GM12878 (cell line): ENCODE data around the gene CBLB. TPM values are rescaled to one million over a fixed set of nuclear protein-coding genes. Genes with fewer than 3 reads are reported as not detected.

Source experiments
- ATAC-seq: fragments of 200-7000 bp; cut with Tn5 transposase; 3 replicates; pipeline ENCODE4 v1.9.1; 2020; ENCODE audit warnings: mild to moderate bottlenecking, moderate library complexity
- BruUV-seq: library from RNA; stranded (reverse); fragments of 400-500 nt; replicated peaks from 2 replicates; lab custom pipeline; 2021; lab: Mats Ljungman, UMichigan
- CTCF ChIA-PET: fragments of 300-600 bp; sonication (Branson Sonifier 250); formaldehyde crosslinking; extraction: SDS; loops from one replicate; lab custom pipeline; 2021; ENCODE audit warnings: inconsistent platforms; lab: Yijun Ruan, JAX
- POLR2A ChIA-PET: fragments of 350-600 bp; formaldehyde crosslinking; extraction: SDS; loops from one replicate; lab custom pipeline; 2021; ENCODE audit warnings: inconsistent platforms; lab: Charles Lee
- RAD21 ChIA-PET: fragments of 300-600 bp; sonication (Branson Sonifier 250); formaldehyde crosslinking; loops from one replicate; lab custom pipeline; 2023; ENCODE audit warnings: antibody characterized with exemption; ENCODE audit not compliant: unreplicated experiment; lab: Charles Lee
- SMC1A ChIA-PET: fragments of 300-600 bp; sonication (Branson Sonifier 250); formaldehyde crosslinking; loops from one replicate; lab custom pipeline; 2023; ENCODE audit not compliant: unreplicated experiment, uncharacterized antibody; lab: Charles Lee
- DNase-seq: peaks from one replicate; pipeline ENCODE4 v3.0.0-alpha.2; 2011; ENCODE audit warnings: low read depth, low spot score
- FAIRE-seq: peaks from 3 replicates; lab custom pipeline; 2011; peaks lifted over from hg19 to GRCh38; lab: Jason Lieb, UNC
- H2AFZ ChIP-seq: 2 replicates; pipeline ENCODE4 v1.6.0; 2011; ENCODE audit warnings: low read depth, low read length, control low read depth; ENCODE audit not compliant: control insufficient read depth
- H3K27ac ChIP-seq: 2 replicates; pipeline ENCODE4 v1.5.1; 2011; ENCODE audit warnings: control low read depth; ENCODE audit not compliant: control insufficient read depth, insufficient read depth
- H3K27me3 ChIP-seq, 2 experiments: replicated peaks in 1 of 2; 2 replicates each; pipeline versions ENCODE4 v1.6.0 to v1.6.1; 2011; ENCODE audit warnings: low read length in 1 of 2; ENCODE audit not compliant: control insufficient read depth in 2 of 2, insufficient read depth in 2 of 2
- H3K36me3 ChIP-seq, 2 experiments: 2 replicates each; pipeline ENCODE4 v1.5.1; 2011; ENCODE audit warnings: low read length in 1 of 2; ENCODE audit not compliant: control insufficient read depth in 2 of 2, insufficient read depth in 2 of 2
- H3K4me1 ChIP-seq: 2 replicates; pipeline ENCODE4 v1.6.1; 2011; ENCODE audit warnings: mild to moderate bottlenecking, low read length, moderate library complexity, mixed read lengths; ENCODE audit not compliant: control insufficient read depth, insufficient read depth
- H3K4me2 ChIP-seq: 2 replicates; pipeline ENCODE4 v1.6.0; 2011; ENCODE audit warnings: control low read depth; ENCODE audit not compliant: control insufficient read depth, insufficient read depth
- H3K4me3 ChIP-seq: fragments of 200-600 bp; sonication (generic); 2 replicates; pipeline ENCODE4 v1.5.1; 2016
- H3K79me2 ChIP-seq: 2 replicates; pipeline ENCODE4 v1.6.0; 2011; ENCODE audit warnings: low read length; ENCODE audit not compliant: control insufficient read depth, insufficient read depth
- H3K9ac ChIP-seq: 2 replicates; pipeline ENCODE4 v1.8.0; 2011; ENCODE audit warnings: low read length, control low read depth, mixed read lengths; ENCODE audit not compliant: control insufficient read depth, insufficient read depth
- H3K9me3 ChIP-seq: replicated peaks from 3 replicates; pipeline ENCODE4 v1.5.1; 2011; ENCODE audit warnings: mild to moderate bottlenecking, low read length; ENCODE audit not compliant: control insufficient read depth, insufficient read depth
- H4K20me1 ChIP-seq: 2 replicates; pipeline ENCODE4 v1.6.0; 2011; ENCODE audit not compliant: control insufficient read depth, insufficient read depth
- ATF2 ChIP-seq: IDR thresholded peaks from 2 replicates; pipeline ENCODE4 v1.6.1; 2012; ENCODE audit warnings: low read length, inconsistent platforms
- CHD1 ChIP-seq: IDR thresholded peaks from 2 replicates; pipeline ENCODE4 v1.6.1; 2012; ENCODE audit warnings: low read depth, low read length, improper control_type of control experiment
- E2F8 ChIP-seq: fragments of 450-650 bp; IDR thresholded peaks from 2 replicates; pipeline ENCODE4 v1.6.1; 2018; ENCODE audit warnings: mild to moderate bottlenecking, low read depth, moderate library complexity; ENCODE audit not compliant: partially characterized antibody
- MAX ChIP-seq: IDR thresholded peaks from 2 replicates; pipeline ENCODE4 v1.6.1; 2012; ENCODE audit warnings: low read depth, low read length, improper control_type of control experiment
- MEF2A ChIP-seq: IDR thresholded peaks from 2 replicates; pipeline ENCODE4 v1.6.1; 2011; ENCODE audit warnings: low read depth, mild to moderate bottlenecking, low read length, moderate library complexity; ENCODE audit not compliant: insufficient read depth
- POLR2A ChIP-seq: IDR thresholded peaks from 2 replicates; pipeline ENCODE4 v1.6.1; 2011; ENCODE audit warnings: low read depth, mild to moderate bottlenecking, low read length
- RCOR1 ChIP-seq: conservative IDR thresholded peaks from 2 replicates; pipeline ENCODE4 v1.6.1; 2012; ENCODE audit warnings: low read depth, low read length, improper control_type of control experiment
- REST ChIP-seq: IDR thresholded peaks from 2 replicates; pipeline ENCODE4 v1.6.1; 2012; ENCODE audit warnings: mild to moderate bottlenecking, low read depth, low read length
- RUNX3 ChIP-seq: IDR thresholded peaks from 2 replicates; pipeline ENCODE4 v1.6.1; 2012; ENCODE audit warnings: low read length, inconsistent platforms
- SUZ12 ChIP-seq: fragments of 200-600 bp; sonication (generic); IDR thresholded peaks from one replicate; pipeline ENCODE4 v1.6.1; 2018; ENCODE audit warnings: antibody characterized with exemption, mild to moderate bottlenecking; ENCODE audit not compliant: unreplicated experiment
- TBL1XR1 ChIP-seq: IDR thresholded peaks from 2 replicates; pipeline ENCODE4 v1.6.1; 2012; ENCODE audit warnings: low read depth, low read length, improper control_type of control experiment
- ZBED1 ChIP-seq: IDR thresholded peaks from 2 replicates; pipeline ENCODE4 v1.6.1; 2016; ENCODE audit warnings: borderline replicate concordance
- WGBS: methylation state at CpG from one replicate; pipeline ENCODE4 v1.1.6; 2016; ENCODE audit warnings: low lambda C conversion rate; ENCODE audit not compliant: insufficient replicate concordance, insufficient coverage; ENCODE audit errors: missing lambda C conversion rate; 5-methylcytosine and 5-hydroxymethylcytosine counted together
- in situ Hi-C: fragments of 300-500 bp; cut with MboI; formaldehyde crosslinking; loops from 9 replicates; pipeline ENCODE4 v1.14.3; 2018; ENCODE audit warnings: mixed read lengths
- intact Hi-C: fragments of 100-400 bp; cut with micrococcal nuclease; formaldehyde crosslinking; loops from one replicate; pipeline ENCODE4 v1.14.2; 2022; ENCODE audit not compliant: unreplicated experiment
- polyA plus RNA-seq, 11 experiments: library from polyadenylated mRNA; depleted of rRNA in 4 of 11; unstranded in 6 of 11; stranded (reverse) in 5 of 11; fragments of >200 nt; fragmentation: Nextera tagmentation in 4 of 11; fragmentation: Illumina TruSeq in 1 of 11; extraction: Ambion mirVana in 4 of 11; extraction: Trizol in 1 of 11; gene quantifications; 1 replicate in 1 of 11; 2 replicates in 10 of 11; pipeline versions ENCODE4 v1.2.1 to v1.2.3, GENCODE V29; 2011 to 2016; ENCODE audit warnings: inconsistent platforms in 2 of 11, missing spikeins in 2 of 11, low read depth in 1 of 11
- total RNA-seq, 4 experiments: library from RNA; depleted of rRNA in 3 of 4; stranded (reverse); fragments of >200 nt in 3 of 4; fragmentation: Illumina TruSeq in 1 of 4; extraction: Trizol in 1 of 4; gene quantifications; 2 replicates each; pipeline versions ENCODE4 v1.2.1 to v1.2.3, GENCODE V29; 2013 to 2021

Gene CBLB
- total and polyA plus RNA-seq, 10 of the 15 experiments (the other 5 are each of a cell fraction or from before 2014, with no cell fraction given) = 17.2 to 107 (median 41.9) TPM

- Histone ChIP-seq H2AFZ (no peak overlapping the region), H3K27me3 (no peaks in the 10 kb centered on the region), H3K4me2 (peak overlapping the region; percentile 30; the same call in 1 of the 2 replicates), H3K79me2 (no peaks in the 10 kb centered on the region), H3K9me3 (no peaks in the 10 kb centered on the region), H3K4me1 (no peaks in the 10 kb centered on the region), H3K4me3 (no peak overlapping the region), H3K36me3 (peaks cover 3 to 8% of the 10 kb centered on the region in 2 experiments; a peak in 3 of 4 replicates), H4K20me1 (no peaks in the 10 kb centered on the region), H3K27ac (no peak overlapping the region), H3K9ac (no peak overlapping the region)
- ChIA-PET SMC1A (interaction anchor here (0.6 to 3.3 kb wide), 8 partner anchors 12 to 969 kb away, joined by 3 to 11 read pairs (median 3); no protein-coding TSS in a partner anchor), RAD21 (interaction anchor here (0.9 to 1.5 kb wide), 4 partner anchors 172 to 192 kb away, joined by 3 to 5 read pairs (median 4); no protein-coding TSS in a partner anchor), POLR2A (no interaction called here), CTCF (no interaction called here)
- 63% methylated on average over 1 of the region's 1 CpG for WGBS
- no peak for DNase-seq
- no peak for FAIRE-seq
- intact Hi-C loops (no loop called here), in situ Hi-C loops (no loop called here)
- no peak; the same call in 2 of the 3 replicates for ATAC-seq
- BruUV-seq = no TSS peak
- TF ChIP-seq ZBED1 (0 out of 2 replicates have a peak, but pooled peaks have one; percentile 24), SUZ12 (no peak), POLR2A (no peak), ATF2 (no peak), RUNX3 (0 out of 2 replicates have a peak, but pooled peaks have one; percentile 38), MAX (no peak), MEF2A (0 out of 2 replicates have a peak, but pooled peaks have one; percentile 43), RCOR1 (no peak), E2F8 (no peak), CHD1 (no peak), TBL1XR1 (no peak), REST (no peak)
These were observed 211.9 kb downstream of the CBLB start for GRCh38 chr3:105656651-105657504.
